GM06990 (cell line): ENCODE results near the gene NTRK3.

Experiments used
- DNase-seq: peaks from one replicate; pipeline ENCODE4 v3.0.0-alpha.2; 2011; ENCODE audit not compliant: insufficient read length; ENCODE audit errors: extremely low read depth
- H3K27me3 ChIP-seq: replicated peaks from 2 replicates; pipeline ENCODE4 v1.6.0; 2011; ENCODE audit warnings: low read length; ENCODE audit not compliant: control insufficient read depth, insufficient read depth
- H3K36me3 ChIP-seq: 2 replicates; pipeline ENCODE4 v1.5.1; 2011; ENCODE audit warnings: low read length; ENCODE audit not compliant: control insufficient read depth, insufficient read depth
- H3K4me3 ChIP-seq: replicated peaks from 2 replicates; pipeline ENCODE4 v1.5.1; 2011; ENCODE audit warnings: low read depth, mild to moderate bottlenecking, control low read depth, low read length
- CTCF ChIP-seq: IDR thresholded peaks from 2 replicates; pipeline ENCODE4 v1.5.1; 2011; ENCODE audit warnings: low read length, control low read depth, mild to moderate bottlenecking, inconsistent platforms; ENCODE audit not compliant: insufficient read depth, poor library complexity, severe bottlenecking

NTRK3 gene

DNA sequence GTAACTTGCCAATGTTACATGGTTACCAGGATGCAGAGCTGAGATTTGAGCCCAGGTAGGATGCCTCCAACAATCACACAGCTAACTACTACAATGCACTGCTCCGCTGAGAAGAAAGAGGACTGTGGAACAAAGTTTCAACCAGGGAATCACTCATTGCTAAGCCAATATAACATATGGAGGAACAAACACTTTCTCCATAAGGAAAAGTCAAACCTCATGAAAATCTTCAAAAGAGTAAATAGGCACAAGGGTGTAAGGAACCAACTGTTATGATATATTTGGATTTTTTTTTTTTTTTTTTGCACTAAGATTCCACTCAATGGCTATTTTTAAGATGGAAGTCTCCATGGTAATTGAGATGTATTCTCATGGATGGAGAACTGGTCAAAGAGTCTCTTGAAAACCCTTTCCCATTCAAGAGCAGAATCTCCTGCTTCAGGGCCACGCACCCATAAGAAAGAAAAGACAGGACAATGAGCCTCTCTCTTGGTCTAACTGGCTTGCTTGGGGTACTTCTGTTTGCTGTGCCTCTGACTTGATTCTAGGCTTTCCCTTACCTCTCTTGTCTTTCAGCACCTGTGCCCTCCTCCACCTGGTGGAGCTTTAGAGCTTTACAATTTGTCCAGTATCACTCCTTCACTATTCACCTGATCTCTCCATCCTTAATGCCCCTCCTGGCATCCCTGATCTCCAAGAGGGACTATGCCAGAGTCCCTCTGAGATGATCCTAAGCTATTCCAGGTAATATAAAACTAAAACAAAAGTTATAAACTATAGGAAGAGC, 252.8 kb downstream of the NTRK3 start:
- TF ChIP-seq CTCF = no peak
- Histone ChIP-seq H3K36me3 (no peaks in the 10 kb centered on the region), H3K27me3 (no peaks in the 10 kb centered on the region; the same call in 1 of the 2 replicates), H3K4me3 (no peak overlapping the region)
- no peak for DNase-seq

DNA sequence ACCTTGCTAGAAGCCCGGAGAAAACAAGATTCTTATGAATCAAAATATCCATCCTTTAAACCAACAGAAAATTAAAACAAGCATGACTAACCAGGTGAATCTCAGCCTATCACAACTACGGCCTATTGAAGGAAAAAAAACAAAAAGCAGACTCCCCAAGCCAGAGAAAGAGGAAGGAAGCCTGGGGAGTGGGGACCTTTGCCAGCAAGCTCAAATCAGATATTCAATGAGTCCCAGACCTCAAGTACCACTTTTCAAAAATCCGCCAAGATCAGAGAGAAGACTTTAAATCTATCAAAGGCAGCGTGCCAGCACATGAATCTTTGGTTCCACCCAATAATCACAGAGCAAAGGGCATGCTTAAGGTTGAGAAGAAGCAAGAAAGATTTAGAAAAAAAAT, 253.8 kb downstream of the NTRK3 start:
- DNase-seq = no peak
- no peaks in the 10 kb centered on the region; the same call in 1 of the 2 replicates for H3K27me3 ChIP-seq
- TF ChIP-seq CTCF = no peak
- H3K4me3 ChIP-seq = no peak overlapping the region
- H3K36me3 ChIP-seq = no peaks in the 10 kb centered on the region

GRCh38 chr15:87998630-87999029, 257.9 kb downstream of the NTRK3 start:
- TF ChIP-seq CTCF = no peak
- Histone ChIP-seq H3K4me3 (no peak overlapping the region), H3K27me3 (no peaks in the 10 kb centered on the region), H3K36me3 (no peaks in the 10 kb centered on the region)
- DNase-seq = no peak

DNA sequence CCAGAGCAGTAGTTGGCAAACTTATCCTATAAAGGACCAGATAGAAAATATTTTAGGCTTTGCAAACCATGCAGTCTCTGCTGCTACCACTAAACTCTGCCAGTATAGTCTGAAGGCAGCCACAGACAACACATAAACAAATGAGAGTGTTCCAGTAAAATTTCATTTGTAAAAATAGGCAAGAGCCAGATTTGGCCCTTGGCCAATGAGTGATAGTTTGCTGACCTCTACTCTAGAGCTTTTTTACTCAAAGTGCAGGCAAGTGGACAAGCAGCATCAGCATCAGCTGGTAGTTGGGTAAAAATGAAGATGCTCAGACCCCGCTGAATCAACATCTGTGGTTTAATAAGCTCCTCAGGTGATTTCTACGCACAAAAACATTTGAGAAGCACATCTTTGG, 269.8 kb downstream of the NTRK3 start:
- DNase-seq = no peak
- TF ChIP-seq CTCF = no peak
- no peaks in the 10 kb centered on the region for H3K27me3 ChIP-seq
- H3K4me3 ChIP-seq = no peak overlapping the region
- H3K36me3 ChIP-seq = no peaks in the 10 kb centered on the region

DNA sequence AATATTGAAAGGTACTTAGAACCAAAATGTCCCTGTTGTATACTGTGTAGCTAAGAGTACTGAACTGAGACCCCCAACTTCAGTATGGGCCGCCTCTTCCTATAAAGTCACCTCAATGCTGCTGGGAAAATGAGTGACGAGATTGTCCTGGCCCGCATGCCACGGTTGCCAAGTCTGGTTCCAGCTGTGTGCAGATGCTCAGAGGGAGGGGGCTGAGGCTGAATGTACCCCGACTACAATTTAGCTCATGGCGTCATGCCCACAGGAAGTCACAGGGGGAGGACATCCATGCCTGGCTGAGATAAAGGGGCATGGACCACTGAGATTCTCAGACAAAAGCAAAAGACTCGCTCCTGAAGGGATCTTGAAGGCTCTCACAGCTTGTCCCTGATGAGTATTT, 271.1 kb downstream of the NTRK3 start:
- H3K27me3 ChIP-seq = no peaks in the 10 kb centered on the region

More for the DNA sequence above, 271.1 kb downstream of the NTRK3 start:
- Histone ChIP-seq H3K36me3 (no peaks in the 10 kb centered on the region), H3K4me3 (no peak overlapping the region)
- TF ChIP-seq CTCF = no peak
- no peak for DNase-seq
